Mononuclear cell (primary cell): ENCODE measurements around the gene RASL11A. TPM values are rescaled to one million over a fixed set of nuclear protein-coding genes. Genes with fewer than 3 reads are reported as not detected.
"Not testable (repeated sequence)": the region's sequence is repeated elsewhere in the genome, so short reads cannot be mapped to it uniquely, and the experiment has no call there.

Experiments
- H3K27me3 ChIP-seq: 2 replicates; pipeline ENCODE4 v1.6.0; 2011; ENCODE audit warnings: low read length, control low read depth; ENCODE audit not compliant: insufficient read depth
- H3K4me1 ChIP-seq: 2 replicates; pipeline ENCODE4 v1.5.1; 2011; ENCODE audit warnings: mild to moderate bottlenecking, low read length, control low read depth; ENCODE audit not compliant: insufficient read depth
- H3K4me3 ChIP-seq: 2 replicates; pipeline ENCODE4 v1.5.1; 2011; ENCODE audit warnings: mild to moderate bottlenecking, low read length, moderate library complexity
- H3K9me3 ChIP-seq: 2 replicates; pipeline ENCODE4 v1.5.1; 2011; ENCODE audit warnings: low read depth, mild to moderate bottlenecking, control low read depth, low read length
- total RNA-seq: library from RNA; depleted of rRNA; stranded (reverse); fragments of >200 nt; gene quantifications from one replicate; pipeline ENCODE4 v1.2.3, GENCODE V29; 2012

The RASL11A gene
- total RNA-seq: 2.7 TPM

GRCh38 chr13:27270594-27271520 lies at the start of gene RASL11A:
Gene RASL11A, plus strand, starts transcription at chr13:27270830. Its CDS starts 115 bp downstream, at chr13:27270945.
- Histone ChIP-seq H3K9me3 (no peaks in the 10 kb centered on the region), H3K4me3 (peak within 1 kb of the TSS; percentile 79), H3K27me3 (peaks cover 10% of the 10 kb centered on the region), H3K4me1 (peaks cover 36% of the 10 kb centered on the region)

GRCh38 chr13:27222100-27222499 lies 48.5 kb upstream of the RASL11A start:
- not testable (repeated sequence) for H3K4me1 ChIP-seq, H3K9me3 ChIP-seq, H3K4me3 ChIP-seq, H3K27me3 ChIP-seq

- Histone ChIP-seq H3K27me3 (no peaks in the 10 kb centered on the region), H3K9me3 (peaks cover 4% of the 10 kb centered on the region), H3K4me3 (no peak overlapping the region), H3K4me1 (peaks cover 11% of the 10 kb centered on the region)
Observed at GRCh38 chr13:27226991-27227390, 43.6 kb upstream of the RASL11A start.

- H3K4me3 ChIP-seq: no peak overlapping the region
Observed at GRCh38 chr13:27228131-27228530, 42.5 kb upstream of the RASL11A start.

GRCh38 chr13:27229642-27230041 lies 41.0 kb upstream of the RASL11A start:
- Histone ChIP-seq H3K4me3 (no peak overlapping the region), H3K9me3 (peaks cover 14% of the 10 kb centered on the region), H3K27me3 (no peaks in the 10 kb centered on the region), H3K4me1 (peaks cover 11% of the 10 kb centered on the region)

More at GRCh38 chr13:27228131-27228530, 42.5 kb upstream of the RASL11A start:
- H3K4me1 ChIP-seq: peaks cover 11% of the 10 kb centered on the region
- peaks cover 14% of the 10 kb centered on the region for H3K9me3 ChIP-seq
- H3K27me3 ChIP-seq: no peaks in the 10 kb centered on the region

- peaks cover 14% of the 10 kb centered on the region for H3K9me3 ChIP-seq
- no peaks in the 10 kb centered on the region for H3K27me3 ChIP-seq
- H3K4me3 ChIP-seq: no peak overlapping the region
- no peaks in the 10 kb centered on the region for H3K4me1 ChIP-seq
Observed at GRCh38 chr13:27233964-27234363, 36.7 kb upstream of the RASL11A start.

GRCh38 chr13:27236478-27236877 lies 34.2 kb upstream of the RASL11A start:
- H3K9me3 ChIP-seq: peaks cover 14% of the 10 kb centered on the region
- no peaks in the 10 kb centered on the region for H3K27me3 ChIP-seq
- H3K4me3 ChIP-seq: no peak overlapping the region
- H3K4me1 ChIP-seq: no peaks in the 10 kb centered on the region

GRCh38 chr13:27242702-27243101 lies 27.9 kb upstream of the RASL11A start:
- Histone ChIP-seq H3K9me3 (no peaks in the 10 kb centered on the region), H3K4me3 (no peak overlapping the region), H3K27me3 (no peaks in the 10 kb centered on the region), H3K4me1 (no peaks in the 10 kb centered on the region)

GRCh38 chr13:27245610-27246009 lies 25.0 kb upstream of the RASL11A start:
- Histone ChIP-seq H3K9me3 (no peaks in the 10 kb centered on the region), H3K27me3 (no peaks in the 10 kb centered on the region), H3K4me1 (no peaks in the 10 kb centered on the region), H3K4me3 (no peak overlapping the region)

- no peaks in the 10 kb centered on the region for H3K9me3 ChIP-seq
- no peaks in the 10 kb centered on the region for H3K27me3 ChIP-seq
- H3K4me1 ChIP-seq: peaks cover 22% of the 10 kb centered on the region
- peak overlapping the region; percentile 90 for H3K4me3 ChIP-seq
Observed at GRCh38 chr13:27250833-27251165, 19.8 kb upstream of the RASL11A start.

GRCh38 chr13:27251166-27252091 lies 19.2 kb upstream of the RASL11A start, which contains the start of gene RPL21:
Gene RPL21, plus strand, starts transcription at chr13:27251558. Its CDS starts 2,219 bp downstream, at chr13:27253777.
- Histone ChIP-seq H3K27me3 (no peaks in the 10 kb centered on the region), H3K4me3 (peak within 1 kb of the TSS; percentile 90), H3K9me3 (no peaks in the 10 kb centered on the region), H3K4me1 (peaks cover 22% of the 10 kb centered on the region)

- Histone ChIP-seq H3K4me1 (peaks cover 22% of the 10 kb centered on the region), H3K9me3 (no peaks in the 10 kb centered on the region), H3K27me3 (no peaks in the 10 kb centered on the region), H3K4me3 (peak overlapping the region; percentile 90)
Observed at GRCh38 chr13:27252467-27252866, 18.2 kb upstream of the RASL11A start.

- H3K4me1 ChIP-seq: peaks cover 48% of the 10 kb centered on the region
- H3K4me3 ChIP-seq: no peak overlapping the region
- H3K27me3 ChIP-seq: no peaks in the 10 kb centered on the region
- no peaks in the 10 kb centered on the region for H3K9me3 ChIP-seq
Observed at GRCh38 chr13:27257233-27257568, 13.4 kb upstream of the RASL11A start.

- peaks cover 47% of the 10 kb centered on the region for H3K4me1 ChIP-seq
- H3K9me3 ChIP-seq: no peaks in the 10 kb centered on the region
- no peaks in the 10 kb centered on the region for H3K27me3 ChIP-seq
- H3K4me3 ChIP-seq: no peak overlapping the region
Observed at GRCh38 chr13:27257648-27258253, 12.9 kb upstream of the RASL11A start.
